HEK293T (cell line): Measurements from ENCODE around the gene NOXO1.

ENCODE experiments used
- L3MBTL2 ChIP-seq: fragments of 450-650 bp; conservative IDR thresholded peaks from 2 replicates; pipeline ENCODE4 v1.6.1; 2016; ENCODE audit warnings: mild to moderate bottlenecking
- SUZ12 ChIP-seq: fragments of 450-650 bp; IDR thresholded peaks from 2 replicates; pipeline ENCODE4 v1.6.1; 2016; ENCODE audit warnings: mild to moderate bottlenecking

DNA sequence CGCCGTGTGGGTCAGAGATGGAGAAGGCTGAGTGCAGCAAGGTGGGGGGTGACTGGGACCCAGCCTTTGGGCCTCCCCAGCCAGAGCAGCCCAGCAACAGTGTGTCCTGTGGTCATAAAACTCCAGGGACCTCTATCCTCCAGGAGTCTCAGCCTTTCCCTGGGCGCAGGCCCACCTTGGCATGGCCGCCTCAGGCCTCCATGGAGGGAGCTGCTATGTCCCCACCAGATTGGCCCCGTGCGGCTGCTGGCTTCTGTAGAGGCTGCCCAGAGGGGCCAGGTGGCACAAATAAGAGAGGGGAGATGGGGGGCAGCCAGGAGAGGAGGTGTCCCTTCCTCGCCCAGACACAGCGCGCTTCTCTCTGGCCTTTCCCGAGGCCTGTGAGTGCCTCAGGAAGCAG is 5.9 kb upstream of the NOXO1 start:
- no peak for TF ChIP-seq L3MBTL2
- no peak for TF ChIP-seq SUZ12
